GM21528 (cell line): ENCODE data around the gene MAML3.
"Not testable (repeated sequence)": the region's sequence is repeated elsewhere in the genome, so short reads cannot be mapped to it uniquely, and the experiment has no call there.

Source experiments
- ATAC-seq: cut with Tn5 transposase; IDR thresholded peaks from one replicate; pipeline ENCODE4 v1.9.1; 2021; ENCODE audit warnings: mild to moderate bottlenecking, moderate library complexity; ENCODE audit not compliant: unreplicated experiment, low FRiP score

The MAML3 gene

GRCh38 chr4:139719381-139720101, 434.4 kb downstream of the MAML3 start:
- ATAC-seq = no peak

DNA sequence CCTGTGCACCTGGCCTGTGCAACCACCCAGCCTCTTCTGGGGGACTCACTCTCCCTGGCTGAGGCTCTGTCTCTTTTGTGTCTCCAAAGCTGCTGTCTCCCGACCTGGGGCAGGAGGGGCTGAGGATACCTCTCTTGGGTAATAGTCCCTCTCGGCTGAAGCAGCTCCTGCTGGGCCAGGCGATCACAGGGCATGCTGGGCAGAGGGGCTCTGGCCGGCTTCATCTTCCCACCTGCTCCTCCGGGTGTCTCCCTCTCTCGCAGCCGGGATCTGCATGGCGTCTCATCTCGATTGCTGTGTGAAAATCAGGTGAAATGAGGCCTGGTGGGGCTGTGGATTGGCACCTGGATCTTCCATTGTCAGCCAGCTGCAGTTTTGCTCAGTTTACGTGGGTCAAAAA, 435.2 kb downstream of the MAML3 start:
- no peak for ATAC-seq

DNA sequence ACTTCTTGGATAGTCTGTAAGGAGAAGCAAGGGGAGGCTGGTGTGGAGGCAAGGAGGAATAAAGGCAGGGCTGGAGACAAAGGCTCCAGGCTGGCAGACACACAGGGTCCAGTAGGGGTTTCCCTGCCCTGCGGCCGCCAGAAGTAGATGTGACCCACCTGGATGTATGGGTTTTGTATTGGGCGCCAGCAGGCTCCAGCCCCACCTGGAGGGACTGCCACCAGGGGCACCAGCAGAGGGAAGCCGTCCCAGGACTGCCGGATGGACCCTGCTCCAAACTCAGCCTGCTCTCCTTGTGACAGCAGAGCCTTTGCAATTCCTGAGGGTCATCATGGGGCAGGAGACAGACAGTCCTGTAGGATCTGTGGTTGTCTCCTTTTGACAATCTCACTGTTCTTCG, 435.6 kb downstream of the MAML3 start:
- ATAC-seq = no peak

DNA sequence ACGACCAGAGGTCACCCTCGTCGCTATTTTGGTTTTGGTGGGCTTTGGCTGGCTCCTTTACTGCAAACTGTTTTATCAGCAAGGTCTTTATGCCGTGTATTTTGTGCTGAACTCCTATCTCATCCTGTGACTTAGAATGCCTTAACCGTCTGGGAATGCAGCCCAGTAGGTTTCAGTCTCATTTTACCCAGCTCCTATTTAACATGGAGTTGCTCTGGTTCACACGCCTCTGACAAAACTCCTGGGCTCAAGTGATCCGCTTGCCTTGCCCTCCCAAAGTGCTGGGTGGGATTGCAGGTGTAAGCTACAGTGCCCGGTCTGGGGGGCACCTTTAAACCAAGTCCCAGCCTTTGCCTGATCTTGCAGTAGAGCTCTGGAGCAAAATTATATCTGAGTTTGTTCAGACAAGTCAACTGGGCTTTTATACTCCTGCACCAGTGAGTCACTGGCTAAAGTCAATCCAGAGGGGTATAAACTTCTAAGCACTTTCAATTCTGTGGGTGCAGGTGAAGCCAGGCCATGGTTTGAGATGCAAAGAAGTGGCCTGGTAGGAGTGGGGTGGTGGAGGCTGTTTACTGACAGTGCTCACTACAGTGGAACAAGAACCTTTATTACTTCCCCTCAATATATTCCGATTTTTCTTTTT, 438.1 kb downstream of the MAML3 start:
- ATAC-seq = no peak

GRCh38 chr4:139712882-139713281, 441.1 kb downstream of the MAML3 start:
- no peak for ATAC-seq

DNA sequence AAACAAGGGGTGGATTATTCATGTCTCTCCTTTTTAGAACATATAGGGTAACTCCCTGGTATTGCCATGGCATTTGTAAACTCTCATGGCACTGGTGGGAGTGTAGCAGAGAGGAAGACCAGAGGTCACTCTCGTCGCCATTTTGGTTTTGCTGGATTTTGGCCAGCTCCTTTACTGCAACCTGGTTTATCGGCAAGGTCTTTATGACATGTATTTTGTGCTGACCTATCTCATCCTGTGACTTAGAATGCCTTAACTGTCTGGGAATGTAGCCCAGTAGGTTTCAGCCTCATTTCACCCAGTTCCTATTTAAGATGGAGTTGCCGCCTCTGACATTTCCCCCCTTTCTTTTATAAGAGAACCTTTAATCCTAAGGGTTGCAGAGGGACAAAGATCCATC, 442.5 kb downstream of the MAML3 start:
- ATAC-seq = no peak

DNA sequence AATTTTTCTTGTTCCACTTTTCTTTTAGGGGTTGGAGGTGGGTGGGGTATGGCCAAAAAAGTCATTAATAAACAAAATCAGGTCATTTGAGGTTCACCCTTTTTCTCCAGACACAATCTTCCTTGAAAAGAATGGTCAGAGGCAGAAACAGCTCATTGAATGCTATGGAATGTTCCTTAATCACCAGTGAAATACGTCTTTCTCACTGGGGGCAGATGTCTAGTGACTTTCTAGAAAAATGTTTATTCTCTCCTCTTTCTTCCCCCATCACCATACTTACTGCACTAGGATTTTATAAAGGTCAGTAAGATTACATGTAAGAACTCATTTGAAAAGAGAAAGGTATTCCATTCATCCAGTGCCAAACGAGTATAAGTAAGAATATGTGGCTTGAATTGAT, 443.9 kb downstream of the MAML3 start:
- ATAC-seq = no peak

DNA sequence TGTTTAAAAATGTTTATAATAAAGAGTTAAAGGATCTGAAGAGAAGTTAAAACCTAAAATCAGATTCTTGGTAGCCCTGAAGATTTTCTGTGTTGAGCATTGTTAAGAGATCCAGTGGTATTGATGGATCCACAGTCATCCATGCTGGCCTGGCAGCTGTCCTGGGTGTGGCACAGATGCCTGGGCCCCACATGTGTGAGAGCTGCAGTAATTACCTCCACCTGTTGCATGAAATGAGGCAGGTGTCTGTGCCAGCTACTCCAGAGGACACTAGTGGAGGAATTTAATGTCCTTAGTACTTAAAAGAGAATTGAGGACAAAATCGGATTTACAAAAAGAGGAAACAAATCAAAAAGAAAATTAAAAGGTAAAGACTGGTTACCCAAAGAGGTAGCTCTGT, 444.3 kb downstream of the MAML3 start:
- no peak for ATAC-seq

- ATAC-seq = no peak
These were observed 449.0 kb downstream of the MAML3 start for GRCh38 chr4:139704915-139705485.

- no peak for ATAC-seq
These were observed 453.4 kb downstream of the MAML3 start for GRCh38 chr4:139700568-139700967.

- not testable (repeated sequence) for ATAC-seq
These were observed 455.6 kb downstream of the MAML3 start for GRCh38 chr4:139698167-139698925.

DNA sequence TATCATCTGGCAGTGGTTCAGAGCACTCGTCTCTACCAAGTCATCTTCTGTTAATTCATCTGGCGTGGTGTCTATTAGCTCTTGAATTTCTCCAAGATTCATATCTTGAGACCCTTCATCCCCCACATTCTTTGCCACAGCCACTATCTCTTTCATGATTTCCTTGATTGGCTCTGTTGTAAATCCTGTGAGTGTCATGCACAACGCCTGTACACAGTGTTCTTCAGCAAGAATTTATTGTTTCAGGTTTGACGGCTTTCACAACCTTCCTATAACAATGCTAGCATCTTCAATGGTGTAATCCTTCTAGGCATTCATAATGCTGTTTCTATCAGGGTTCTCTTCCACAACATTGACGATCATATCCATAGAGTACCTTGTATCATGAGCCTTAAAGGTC, 457.5 kb downstream of the MAML3 start:
- no peak for ATAC-seq

DNA sequence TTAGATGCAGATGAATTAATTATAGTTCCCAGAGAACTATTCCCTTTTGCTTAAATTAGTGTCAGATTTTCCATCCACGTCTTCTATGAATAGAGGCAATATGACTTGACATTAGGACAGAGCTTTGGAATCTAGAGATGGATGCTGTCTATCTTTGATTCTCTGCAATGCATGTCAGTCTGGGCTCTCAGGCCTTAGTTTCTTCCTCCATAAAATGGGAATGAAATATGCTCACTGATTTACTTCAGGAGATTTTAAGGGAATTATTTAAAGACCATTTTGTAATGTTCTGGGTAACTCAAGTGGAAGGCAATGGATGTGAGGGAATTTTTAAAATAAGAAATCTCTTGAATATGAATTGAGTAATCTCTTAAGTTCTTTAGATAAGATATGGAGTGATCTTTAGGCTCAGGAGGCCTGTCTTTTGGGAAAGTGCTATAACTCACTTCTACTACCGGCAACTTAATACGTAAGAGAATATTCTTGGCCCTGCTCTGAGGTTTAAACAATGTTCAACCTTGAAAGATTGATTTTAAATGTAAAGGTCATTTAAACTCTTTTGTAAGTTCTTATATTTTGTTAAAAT, 459.4 kb downstream of the MAML3 start:
- no peak for ATAC-seq

GRCh38 chr4:139692309-139693012, 461.5 kb downstream of the MAML3 start:
- no peak for ATAC-seq

- ATAC-seq = no peak
These were observed 463.6 kb downstream of the MAML3 start for GRCh38 chr4:139690419-139690818.

DNA sequence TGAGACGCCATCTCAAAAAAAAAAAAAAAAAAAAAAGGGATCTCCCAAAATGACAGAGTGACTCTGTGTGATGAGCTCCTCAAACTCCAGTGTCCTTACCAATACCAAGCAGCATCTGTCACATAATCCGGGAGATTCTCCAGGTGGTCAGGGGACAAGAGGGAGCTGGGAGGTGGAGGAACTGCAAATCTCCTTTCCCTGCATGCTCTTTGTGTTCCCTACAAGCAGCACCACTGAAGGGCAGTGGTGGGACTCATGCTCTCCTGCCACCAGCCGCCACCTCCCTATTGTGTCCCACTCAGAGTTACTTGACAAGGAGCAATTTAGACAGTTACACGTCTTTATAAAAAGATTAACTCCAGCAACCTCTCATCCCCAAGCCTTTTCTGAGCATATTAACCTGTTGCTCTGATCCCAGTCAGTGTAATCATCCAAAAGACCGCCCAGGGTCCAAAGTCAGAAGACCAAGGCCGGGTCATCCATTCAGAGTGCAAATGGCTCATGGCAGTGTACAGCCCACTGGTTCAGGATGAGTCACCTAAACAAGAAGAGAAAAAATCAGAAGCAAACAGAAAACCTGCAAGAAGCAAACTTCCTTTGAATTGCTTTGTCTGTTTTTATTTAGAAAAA, 464.8 kb downstream of the MAML3 start:
- ATAC-seq = no peak

DNA sequence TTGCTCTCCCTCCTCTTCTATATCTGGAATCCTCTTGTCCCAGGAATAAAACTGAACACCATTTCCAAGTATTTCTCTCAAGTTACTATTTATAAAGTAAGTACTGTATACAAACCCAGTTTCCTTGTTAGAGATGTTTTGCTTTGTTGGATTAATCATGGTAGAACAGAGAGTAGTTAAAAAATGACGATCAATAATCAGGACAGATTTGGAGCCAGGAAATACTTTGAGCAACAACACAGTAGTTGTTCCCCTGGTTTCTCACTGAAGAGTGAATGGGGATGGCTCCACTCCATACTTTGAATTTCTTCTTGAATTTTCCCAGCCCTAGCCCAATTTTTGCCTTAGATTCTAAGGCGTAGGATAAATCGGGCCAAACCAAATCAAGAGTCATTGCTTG, 467.0 kb downstream of the MAML3 start:
- ATAC-seq = no peak

DNA sequence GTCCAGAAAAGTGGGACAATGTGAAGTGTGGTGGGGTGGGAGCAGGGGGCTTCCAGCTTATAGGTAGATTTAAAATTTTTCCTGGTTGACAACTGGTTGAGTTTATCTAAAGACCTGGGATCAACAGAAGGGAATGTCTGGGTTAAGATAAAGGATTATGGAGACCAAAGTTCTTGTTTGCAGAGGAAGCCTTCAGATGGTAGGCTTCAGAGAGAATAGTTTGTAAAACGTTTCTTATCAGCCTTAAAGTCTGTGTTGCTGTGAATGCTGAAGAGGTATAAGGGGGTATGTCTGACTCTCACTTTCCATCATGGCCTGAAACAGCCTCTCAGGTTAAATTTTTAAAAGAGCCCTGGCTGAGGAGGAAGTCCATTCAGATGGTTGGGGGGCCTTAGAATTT, 467.9 kb downstream of the MAML3 start:
- ATAC-seq = no peak

- no peak for ATAC-seq
These were observed 468.8 kb downstream of the MAML3 start for GRCh38 chr4:139685180-139685579.

GRCh38 chr4:139684351-139684750, 469.6 kb downstream of the MAML3 start:
- ATAC-seq = no peak
